ENCODE results near the gene NPTX1.

DNA sequence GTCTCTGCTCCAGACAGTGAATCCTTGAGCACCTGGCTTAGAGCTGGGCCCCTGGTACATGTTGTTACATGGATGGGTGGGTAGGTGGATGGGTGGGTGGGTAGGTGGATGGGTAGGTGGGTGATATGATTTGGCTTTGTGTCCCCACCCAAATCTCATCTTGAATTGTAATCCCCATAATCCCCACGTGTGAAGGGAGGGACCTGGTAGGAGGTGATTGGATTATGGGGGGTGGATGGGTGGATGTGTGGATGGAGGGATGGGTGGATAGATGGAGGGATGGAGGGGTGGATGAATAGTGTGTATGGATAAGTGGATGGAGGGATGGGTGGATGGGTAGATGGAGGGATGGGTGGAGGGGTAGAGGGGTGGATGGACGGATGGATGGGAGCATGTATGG, 26.6 kb upstream of the NPTX1 start:
- no peak for TF ChIP-seq POLR2AphosphoS5 (IDR thresholded peaks at IDR 0.05)
- no peak for TF ChIP-seq CTCF (IDR thresholded peaks at IDR 0.05)
- TF ChIP-seq POLR2A (IDR thresholded peaks at IDR 0.05) = no peak
- TF ChIP-seq EP300 (IDR thresholded peaks at IDR 0.05) = no peak

Data from gastroesophageal sphincter (tissue), 3 donors.